CD4-positive, alpha-beta T cell treated with Interleukin-6 for 4 hours (primary cell): ENCODE measurements around the gene DYNC1LI1.
"Not testable (repeated sequence)": the region's sequence is repeated elsewhere in the genome, so short reads cannot be mapped to it uniquely, and the experiment has no call there.

ENCODE experiments used
- DNase-seq: peaks from one replicate; pipeline ENCODE4 v3.0.0-alpha.2; 2020; ENCODE audit warnings: mixed read lengths

The DYNC1LI1 gene

DNA sequence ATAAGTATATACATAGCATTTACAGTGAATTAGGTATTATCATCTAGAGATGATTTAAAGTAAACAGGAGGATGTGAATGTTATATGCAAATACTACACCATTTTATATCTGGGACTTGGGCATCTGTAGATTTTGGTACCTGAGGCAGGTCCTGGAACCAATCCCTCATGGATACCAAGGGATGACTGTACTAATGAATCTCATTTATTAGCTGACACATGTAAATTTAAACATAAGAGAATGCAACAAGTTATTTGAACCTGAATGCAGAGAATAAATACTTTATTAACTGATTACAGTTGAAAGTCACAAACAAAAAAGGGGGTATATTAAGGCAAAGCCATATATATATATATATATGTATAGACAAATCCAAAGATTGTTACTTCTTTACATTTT, 44.9 kb downstream of the DYNC1LI1 start:
- DNase-seq, result no peak

DNA sequence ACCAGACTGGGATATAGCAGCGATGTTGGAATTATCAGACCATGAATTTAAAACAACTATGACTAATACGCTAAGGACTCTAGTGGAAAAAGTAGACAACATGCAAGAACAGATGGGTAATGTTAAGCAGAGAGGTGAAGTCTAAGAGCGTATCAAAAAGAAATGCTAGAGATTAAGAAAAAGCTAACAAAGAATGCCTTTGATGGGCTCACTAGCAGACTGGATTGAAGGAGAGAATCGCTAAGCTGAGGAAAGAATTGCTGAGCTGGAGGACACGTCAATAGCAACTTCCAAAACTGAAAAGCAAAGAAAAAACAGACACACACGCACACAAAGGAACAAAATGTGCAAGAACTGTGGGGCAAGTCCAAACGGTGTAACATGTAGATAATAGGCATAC, 48.0 kb downstream of the DYNC1LI1 start:
- DNase-seq, result no peak

DNA sequence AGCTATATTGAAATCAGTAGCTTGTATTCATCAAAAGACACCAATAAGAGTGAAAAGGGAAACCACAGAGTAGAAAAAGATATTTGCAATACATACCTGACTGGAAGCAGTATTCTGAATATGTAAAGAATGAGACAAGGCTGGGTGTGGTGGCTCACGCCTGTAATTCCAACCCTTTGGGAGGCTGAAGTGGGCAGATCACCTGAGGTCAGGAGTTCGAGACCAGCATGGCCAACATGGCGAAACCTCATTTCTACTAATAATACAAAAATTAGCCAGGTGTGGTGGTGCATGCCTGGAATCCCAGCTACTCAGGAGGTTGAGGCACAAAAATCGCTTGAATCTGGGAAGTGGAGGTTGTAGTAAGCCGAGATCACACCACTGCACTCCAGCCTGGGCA, 51.7 kb downstream of the DYNC1LI1 start:
- DNase-seq, result not testable (repeated sequence)

DNA sequence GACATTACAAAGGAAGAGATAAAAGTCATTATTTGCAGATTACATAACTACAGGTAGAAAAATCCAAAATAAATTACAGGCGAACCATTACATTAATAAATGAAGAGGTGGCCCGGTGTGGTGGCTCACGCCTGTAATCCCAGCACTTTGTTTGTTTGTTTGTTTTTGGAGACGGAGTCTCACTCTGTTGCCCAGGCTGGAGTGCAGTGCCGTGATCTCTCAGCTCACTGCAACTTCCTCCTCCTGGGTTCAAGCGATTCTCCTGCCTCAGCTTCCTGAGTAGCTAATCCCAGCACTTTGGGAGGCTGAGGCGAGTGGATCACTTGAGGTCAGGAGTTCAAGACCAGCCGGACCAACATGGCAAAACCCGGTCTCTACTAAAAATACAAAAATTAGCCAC, 53.9 kb downstream of the DYNC1LI1 start:
- not testable (repeated sequence) for DNase-seq

DNA sequence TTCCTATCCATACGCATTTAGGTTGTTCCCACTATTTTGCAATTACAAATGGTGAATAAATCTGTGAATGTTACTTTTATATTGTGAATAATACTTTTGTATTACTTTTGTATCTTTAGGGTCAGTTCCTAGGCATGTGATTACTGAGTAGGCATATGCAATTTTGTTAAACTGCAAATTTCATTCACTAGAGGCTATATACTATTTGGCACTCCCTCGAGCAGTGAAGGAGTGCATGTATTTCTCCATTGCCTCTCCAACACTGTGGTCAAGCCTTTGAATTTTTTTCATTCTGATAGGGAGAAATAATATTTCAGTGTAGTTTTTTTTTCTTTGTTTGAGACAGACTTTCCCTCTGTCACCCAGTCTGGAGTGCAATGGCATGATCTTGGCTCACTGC, 59.7 kb downstream of the DYNC1LI1 start:
- no peak for DNase-seq

DNA sequence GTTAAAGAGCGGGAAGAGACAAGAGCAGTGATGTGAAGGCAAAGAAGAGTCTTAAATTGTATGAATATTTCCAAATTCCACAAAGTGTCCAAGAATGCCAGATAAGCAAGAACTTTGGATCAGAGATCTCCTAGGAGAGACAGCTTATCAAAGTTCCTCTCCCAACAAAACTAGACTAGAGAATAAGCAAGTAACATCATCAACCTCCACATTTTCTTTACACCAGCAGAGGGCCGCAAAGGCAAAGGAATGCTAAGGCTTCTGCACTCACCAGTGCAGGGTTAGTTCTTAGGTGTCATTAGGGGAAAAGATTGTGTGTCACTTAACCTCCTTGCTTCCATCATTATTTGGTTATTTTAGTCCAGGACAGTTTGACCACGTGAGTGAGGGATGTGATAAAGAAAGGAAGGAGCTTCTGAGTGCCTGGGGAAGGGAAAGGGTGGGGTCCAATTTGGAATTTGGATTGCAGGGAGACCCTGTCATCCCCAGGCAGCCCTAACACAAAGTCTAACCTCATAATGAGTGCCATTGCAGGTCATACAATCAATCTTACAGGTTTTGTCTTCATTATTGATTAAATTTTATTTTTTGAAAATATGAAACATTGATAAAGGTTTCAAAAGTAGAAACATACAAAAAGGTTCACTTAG, 60.5 kb downstream of the DYNC1LI1 start:
- DNase-seq, result peak; percentile 74

DNA sequence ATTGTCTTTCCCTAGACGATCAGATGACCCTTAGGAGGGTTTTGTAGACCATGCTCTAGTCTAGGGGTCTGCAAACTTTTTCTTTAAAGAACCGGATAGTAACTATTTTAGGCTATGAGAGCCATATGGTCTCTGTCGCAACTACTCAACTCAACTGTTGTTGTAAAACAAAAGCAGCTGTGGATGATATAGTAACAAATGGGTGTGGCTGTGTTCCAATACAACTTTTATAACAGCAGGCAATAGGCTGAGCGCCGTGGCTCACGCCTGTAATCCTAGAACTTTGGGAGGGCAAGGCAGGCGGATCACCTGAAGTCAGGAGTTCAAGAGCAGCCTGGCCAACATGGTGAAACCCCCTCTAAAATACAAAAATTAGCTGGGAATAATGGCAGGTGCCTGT, 61.9 kb downstream of the DYNC1LI1 start:
- DNase-seq, result no peak

DNA sequence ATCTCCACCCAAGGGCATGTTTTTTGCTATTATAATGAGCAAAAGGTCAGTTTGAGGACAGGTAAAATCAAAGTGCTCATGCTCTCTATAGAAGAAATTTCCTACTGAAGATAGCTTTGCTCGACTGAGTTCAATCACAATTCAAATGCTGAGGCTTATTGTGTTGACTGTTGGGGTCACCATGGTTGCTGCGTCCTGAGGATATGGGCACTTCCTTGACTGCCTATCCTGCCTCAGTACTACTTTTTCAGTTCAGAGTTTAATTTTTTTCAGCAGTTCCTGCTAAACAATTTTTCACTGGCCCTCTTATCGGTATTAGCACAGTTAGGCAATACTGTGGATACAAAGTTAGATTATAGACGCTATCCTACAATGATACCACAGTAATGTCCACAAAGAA, 64.2 kb downstream of the DYNC1LI1 start:
- no peak for DNase-seq

DNA sequence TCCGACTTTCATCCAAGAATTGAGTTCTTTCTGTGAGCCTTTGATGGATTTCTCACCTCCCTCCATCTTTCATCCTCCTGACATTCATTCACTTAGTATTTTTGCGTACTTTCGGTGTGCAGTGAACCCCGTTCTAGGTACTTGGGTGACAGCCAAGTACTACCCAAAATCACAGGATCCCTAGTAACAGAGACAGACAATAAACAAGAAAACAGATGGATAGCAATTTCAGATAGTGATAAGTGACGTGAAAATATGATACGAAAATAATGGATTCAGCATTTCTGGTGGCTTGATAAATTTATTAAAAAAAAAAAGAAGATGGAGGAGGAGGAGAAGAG, 67.7 kb downstream of the DYNC1LI1 start:
- no peak for DNase-seq

DNA sequence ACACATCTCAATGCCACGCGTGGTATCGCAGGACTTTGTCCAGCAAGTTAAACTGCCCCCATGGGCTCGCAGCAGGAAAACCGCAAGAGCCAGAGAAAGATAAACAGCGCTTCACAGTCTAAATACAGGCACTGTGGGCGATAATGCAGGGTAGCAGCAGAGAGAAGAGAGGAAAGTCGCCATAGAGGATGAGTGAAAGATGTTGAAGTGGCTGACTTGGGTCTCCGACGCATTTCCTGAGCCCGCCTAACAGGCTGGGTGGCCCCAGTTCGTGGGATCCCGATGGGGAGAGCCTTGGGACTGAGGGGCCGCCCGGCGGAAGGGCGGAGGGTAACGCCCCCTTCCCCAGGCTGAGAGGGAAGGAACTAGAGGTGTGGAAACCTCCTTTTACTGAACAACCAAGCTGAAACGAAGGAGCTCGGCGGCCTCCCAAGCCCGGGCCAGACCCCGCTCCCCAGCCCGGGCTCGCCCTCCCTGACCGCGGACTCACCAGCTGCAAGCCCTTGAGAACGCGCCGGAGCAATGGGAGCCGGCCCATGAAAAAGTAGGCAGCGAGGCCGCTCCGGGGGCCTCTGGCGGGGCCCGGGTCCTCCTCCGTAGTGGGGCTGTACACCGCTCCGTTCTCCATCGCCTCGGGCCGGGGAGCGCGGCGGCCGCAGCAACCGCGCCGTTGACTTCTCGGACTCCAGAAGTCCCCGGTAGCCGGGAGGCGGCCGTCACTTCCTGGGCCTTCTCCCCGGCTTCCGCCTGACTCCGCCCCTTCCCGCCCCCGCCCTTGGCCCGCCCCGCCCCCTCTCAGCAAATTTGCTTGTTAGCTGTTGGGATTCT, 68.3 kb downstream of the DYNC1LI1 start, which contains the start of gene CMTM6:
CMTM6 (minus strand) TSS at position 735 of the 828 bp plus-strand sequence; CDS start at position 628, 107 bp downstream.
- peak; percentile 88 for DNase-seq

DNA sequence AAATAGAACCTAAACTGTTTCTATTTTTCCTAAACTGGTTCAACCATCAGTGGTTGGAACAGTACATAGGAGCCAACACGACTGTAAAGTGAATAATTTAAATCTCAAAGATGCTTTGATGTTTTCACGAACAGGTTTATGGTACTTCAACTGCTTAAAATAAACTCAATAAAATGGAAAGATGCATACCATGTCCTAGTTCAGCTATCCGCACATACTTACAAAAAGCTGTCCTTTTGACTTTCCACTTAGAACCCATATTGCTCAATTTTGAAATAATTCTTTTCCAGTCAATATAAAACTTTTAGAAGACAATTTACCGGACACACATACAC, 68.9 kb downstream of the DYNC1LI1 start:
- DNase-seq, result no peak

DNA sequence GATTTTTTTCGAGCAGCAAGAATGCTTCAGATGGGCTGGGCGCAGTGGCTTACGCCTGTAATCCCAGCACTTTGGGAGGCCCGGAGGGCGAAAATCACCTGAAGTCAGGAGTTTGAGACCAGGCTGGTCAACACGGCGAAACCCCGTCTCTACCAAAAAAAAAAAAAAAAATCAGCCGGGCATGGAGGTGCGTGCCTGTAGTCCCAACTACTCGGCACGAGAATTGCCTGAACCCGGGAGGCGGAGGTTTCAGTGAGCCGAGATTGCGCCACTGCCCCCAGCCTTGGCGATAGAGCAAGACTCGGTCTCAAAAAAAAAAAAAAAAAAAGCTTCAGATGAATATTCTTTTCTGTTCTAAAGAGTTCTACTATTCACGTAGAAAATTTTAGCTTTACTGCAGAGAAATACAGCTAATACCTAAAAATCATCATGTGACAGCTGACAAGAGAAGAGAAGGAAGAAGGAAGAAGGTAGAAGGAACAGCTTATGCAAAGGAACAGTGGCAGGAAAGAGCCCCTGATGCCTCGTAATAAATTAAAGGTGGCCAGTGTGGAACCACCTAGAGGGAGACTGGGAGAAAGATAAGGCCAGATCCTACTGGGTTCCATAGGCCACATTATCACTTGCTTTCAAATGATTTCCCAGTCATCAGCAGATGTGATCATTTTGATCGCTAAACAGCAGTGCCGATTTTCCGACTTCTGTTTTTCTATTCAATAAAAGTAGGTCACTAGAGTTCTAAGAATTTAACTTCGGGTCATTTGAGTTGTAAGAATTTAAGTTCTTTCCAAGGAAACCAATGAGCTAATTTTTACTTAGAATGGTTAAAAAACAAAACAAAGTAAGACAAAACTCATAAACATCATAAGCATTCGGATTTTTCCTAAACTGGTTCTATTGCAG, 69.5 kb downstream of the DYNC1LI1 start:
- DNase-seq, result no peak

DNA sequence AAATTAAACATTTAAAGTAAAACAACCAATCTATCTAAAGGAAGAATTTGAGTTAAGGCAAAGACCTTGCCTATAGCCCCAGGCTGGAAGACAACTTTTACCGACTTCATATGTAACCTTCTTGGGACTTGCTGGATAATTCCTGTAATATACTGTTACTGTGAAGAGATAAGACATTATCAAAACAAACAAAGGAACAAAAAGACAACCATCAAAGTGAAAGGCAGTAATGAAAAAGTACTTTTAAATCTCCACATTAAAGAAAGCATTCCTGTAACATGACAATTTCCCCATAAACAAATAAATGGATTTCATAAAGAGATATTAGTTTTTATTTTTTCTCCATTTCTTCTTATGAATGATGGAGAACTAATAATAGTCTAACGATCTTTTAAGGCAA, 70.4 kb downstream of the DYNC1LI1 start:
- no peak for DNase-seq

DNA sequence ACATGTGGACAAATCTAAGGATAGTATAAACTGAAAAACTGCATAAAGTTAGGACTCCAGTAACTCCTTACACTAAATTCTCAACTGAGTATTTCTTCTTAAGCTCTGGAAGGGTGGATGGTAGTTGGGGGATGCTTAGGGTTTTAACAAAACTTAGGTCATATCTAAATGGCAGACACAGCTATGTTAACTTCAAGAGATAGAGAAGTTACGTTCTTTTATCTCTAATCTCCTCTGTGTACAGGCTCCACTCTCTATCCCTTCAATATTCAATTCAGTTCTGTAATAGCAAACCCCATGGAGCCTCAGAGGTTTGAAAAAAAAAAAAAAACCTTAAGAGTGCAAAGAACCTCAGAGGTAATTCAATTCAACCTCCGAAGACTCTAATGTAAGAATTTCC, 71.1 kb downstream of the DYNC1LI1 start:
- no peak for DNase-seq

DNA sequence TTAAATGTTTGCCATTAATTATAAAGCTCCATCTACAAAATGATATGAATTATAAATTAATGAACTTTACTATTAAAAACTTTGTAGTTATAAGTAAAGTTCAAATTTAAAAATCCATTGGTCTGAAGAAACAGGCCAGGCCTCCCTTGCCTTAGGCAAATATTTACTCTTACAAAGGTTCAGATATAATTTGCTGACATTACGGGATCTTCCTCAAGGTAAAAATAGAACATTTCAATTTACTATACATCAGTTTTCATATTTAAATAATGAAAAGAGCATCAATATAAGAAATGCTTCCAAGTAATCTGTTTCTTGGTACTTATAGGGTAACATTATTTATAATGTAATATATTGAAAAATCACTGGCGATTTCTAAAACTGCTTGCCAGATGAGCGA, 71.7 kb downstream of the DYNC1LI1 start:
- no peak for DNase-seq

DNA sequence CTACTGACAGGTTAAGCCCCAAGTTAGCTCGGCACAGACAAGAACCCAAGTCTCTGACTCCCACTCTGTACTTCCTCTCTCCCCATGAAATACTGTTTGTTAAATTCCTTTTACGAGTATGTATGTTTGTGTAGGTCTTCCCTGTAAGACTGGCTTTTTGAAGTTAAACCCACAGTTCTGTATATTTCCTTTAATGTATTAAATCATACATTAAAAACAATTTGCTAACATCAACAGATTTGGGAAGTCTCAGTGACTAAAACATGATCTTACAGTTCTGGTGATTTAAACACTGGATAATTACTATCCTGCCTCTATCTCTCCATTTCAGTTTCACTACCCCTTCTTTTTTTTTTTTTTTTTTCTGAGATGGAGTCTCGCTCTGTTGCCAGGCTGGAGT, 72.4 kb downstream of the DYNC1LI1 start:
- DNase-seq, result no peak

DNA sequence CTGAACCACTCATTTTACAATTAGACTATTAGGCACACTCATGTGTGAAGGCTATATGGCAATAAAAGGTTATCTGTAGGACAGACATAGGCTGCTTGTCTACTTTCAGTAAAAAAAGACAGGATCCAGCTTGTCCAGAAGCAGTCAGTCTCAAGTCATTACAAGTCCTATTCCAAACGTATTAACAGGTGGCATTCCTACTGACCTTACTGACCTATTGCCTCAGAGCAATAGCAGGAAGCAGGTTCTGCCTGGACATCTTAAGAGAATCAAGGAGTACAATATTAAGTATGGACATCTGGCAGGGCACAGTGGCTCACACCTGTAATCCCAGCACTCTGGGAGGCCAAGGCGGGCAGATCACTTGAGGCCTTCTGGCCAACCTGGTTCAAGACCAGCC, 75.0 kb downstream of the DYNC1LI1 start:
- no peak for DNase-seq

DNA sequence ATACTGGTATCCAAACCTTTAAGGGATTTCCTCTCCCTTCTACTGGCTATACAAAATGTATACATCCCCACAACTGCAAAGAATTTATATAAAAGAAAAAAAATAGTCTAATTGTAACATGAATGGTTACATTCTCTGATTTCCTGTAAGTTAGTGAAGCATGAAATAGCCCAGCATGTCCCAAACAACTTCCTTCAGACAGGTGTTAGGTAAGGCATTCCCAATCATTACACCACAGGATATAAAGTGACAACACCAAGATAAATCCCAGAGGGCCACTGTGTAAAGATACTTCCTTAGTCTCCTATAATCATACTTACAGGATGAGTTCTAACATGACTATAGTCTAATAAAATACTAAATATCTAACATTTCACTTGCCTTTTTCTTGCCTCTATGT, 75.6 kb downstream of the DYNC1LI1 start:
- no peak for DNase-seq

DNA sequence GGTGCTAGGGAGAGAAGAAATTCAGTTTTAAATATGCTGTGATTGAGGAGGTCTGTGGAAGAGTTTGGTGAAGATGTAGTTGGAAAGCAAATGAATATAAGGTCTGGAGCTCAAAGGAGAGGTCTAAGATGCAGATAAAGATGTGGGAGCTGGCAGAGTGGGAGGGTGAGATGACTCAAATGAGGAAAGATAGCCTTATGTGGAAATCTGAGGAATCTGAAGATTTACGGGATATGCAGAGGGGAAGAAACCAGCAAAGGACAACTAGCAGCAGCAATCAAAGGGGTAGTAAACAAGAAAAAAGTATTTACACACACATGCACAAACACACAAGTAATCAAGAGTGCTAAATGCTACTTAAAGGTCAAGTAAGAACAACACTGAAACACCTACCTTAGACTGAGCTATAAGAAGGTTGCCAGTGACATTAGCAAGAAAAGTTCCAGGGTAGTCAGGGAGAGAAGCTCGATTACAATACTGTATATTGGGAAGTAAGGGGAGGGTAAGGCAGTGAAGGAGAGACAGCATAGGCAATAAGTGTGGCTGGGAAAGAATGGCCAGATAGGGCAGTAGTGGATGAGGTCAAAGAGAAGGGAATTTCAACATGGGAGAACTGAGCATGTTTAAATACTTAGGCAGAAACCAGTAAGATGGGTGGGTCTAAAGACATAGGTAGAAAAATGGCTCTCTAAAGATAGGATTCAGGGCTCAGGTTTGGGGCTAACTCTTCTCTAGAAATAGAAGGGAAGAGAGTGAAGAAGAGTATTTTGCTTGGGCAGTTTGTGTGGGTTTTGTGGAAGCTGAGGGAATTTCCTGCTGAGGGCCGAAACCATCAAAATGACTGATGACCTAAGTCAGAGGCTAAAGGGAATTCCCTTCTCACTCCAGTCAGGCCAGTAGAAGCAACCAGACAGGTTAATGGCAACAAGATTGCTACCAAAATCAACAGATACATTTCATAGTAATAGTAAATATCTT, 76.9 kb downstream of the DYNC1LI1 start:
- DNase-seq, result no peak

DNA sequence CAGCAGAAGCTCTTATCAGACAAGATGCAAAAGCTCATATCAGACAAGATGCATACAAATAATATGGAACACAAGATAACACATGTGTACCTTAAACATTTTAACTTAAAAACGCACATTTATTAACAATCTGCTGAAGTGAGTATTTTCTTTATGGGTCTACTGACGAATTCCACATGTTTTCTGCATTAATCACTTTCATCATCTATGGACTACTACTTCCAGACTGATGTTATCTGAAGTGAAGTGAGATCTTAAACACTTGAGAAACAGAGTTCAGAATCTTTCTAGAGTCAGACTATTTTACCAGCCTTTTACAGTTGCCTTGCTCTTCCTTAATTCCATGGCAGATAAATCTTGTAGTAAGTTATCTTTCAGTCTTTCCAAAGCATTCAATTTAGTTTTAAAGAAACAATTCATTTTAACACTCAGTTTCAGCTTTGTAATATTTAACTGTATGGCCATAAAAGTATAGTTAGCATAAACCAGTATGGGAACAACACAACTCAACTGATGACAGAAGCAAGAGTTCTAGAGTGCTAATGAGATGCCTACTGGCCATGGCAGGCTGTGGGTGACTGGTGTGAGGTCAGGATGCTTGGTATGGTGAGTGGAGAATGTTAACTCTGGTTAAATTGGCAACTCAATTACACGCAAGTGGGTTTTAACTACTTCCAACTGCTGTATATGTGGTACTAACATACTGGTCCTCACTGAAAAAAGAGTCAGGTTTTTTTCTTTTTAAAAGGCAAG, 77.8 kb downstream of the DYNC1LI1 start:
- no peak for DNase-seq

DNA sequence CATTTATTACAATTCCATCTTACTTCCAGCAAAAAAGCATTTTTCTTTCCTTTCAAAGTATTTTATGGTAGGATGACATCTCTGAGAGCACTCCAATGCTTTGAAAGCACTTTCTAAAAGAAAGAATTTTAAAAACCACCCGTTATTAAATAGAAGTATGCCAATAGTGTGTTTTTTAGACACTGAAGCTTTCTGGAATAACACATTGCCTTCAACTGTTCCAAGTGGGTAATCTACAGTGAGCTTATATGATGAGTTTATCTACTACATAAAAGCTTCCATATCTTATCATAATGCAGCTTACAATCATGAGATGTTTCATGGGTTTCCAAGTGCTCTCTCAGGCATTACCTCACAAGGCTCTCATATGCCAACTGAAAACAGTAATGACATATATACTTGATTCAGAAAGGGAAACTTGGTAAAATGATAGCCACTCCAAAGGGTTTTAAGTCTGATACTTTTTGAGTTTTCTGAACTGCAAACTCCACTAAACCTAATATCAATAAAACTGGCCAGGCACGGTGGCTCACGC, 82.1 kb downstream of the DYNC1LI1 start:
- DNase-seq, result no peak
